ENCODE measurements around the gene XKR8. TPM values are rescaled to one million over a fixed set of nuclear protein-coding genes. Genes with fewer than 3 reads are reported as not detected.

The XKR8 gene, protein sequence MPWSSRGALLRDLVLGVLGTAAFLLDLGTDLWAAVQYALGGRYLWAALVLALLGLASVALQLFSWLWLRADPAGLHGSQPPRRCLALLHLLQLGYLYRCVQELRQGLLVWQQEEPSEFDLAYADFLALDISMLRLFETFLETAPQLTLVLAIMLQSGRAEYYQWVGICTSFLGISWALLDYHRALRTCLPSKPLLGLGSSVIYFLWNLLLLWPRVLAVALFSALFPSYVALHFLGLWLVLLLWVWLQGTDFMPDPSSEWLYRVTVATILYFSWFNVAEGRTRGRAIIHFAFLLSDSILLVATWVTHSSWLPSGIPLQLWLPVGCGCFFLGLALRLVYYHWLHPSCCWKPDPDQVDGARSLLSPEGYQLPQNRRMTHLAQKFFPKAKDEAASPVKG
- 1 to 10 TPM; 3.2 to 4.8 TPM for total RNA-seq

DNA sequence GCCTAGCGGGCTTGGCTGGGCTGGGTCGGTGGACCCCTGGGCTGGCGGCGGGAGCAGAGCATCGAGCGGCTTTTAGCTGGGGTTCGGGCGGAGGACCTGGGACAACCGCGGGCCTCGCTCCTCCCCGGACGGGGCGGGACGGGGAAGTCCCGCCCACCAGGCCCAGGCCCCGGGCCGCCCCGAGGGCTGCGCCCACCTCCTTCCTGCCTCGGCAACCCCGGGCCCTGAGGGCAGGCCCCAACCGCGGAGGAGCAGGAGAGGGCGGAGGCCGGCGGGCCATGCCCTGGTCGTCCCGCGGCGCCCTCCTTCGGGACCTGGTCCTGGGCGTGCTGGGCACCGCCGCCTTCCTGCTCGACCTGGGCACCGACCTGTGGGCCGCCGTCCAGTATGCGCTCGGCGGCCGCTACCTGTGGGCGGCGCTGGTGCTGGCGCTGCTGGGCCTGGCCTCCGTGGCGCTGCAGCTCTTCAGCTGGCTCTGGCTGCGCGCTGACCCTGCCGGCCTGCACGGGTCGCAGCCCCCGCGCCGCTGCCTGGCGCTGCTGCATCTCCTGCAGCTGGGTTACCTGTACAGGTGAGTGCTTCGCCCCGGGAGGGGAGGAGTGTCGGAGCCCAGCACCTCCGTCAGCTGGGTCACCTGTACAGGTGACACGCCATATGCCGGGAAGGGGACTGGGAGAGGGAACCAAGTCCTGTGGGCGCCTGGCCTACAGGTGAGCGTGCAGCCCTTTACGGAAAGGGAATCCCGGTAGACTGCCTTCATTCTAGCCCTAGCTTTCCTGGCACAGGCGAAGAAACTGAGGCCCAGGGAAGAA is at the start of gene XKR8:
XKR8 (plus strand) TSS at position 182 of the 812 bp plus-strand sequence; CDS start at position 279, 97 bp downstream.
- DNase-seq = peak; percentile 79
- H3K4me1 Mint-ChIP-seq (ENCODE audit: low read depth) = peaks cover 21% of the 10 kb centered on the region
- H3K9me3 Mint-ChIP-seq = no peaks in the 10 kb centered on the region
- intact Hi-C loops (cut with micrococcal nuclease) = loop anchor here (5.0 kb wide), 1 partner anchor 98 kb away; no protein-coding TSS in a partner anchor
- peak within 1 kb of the TSS; percentile 72 for H3K4me3 Mint-ChIP-seq
- peak within 1 kb of the TSS; percentile 64 for H3K27ac Mint-ChIP-seq
- no peaks in the 10 kb centered on the region for H3K27me3 Mint-ChIP-seq (ENCODE audit: low read depth)
- CTCF ChIA-PET = interaction anchor here (0.6 to 1.1 kb wide), 2 partner anchors 27 to 110 kb away, joined by 3 read pairs; no protein-coding TSS in a partner anchor
- H3K36me3 Mint-ChIP-seq (ENCODE audit: low read depth) = no peaks in the 10 kb centered on the region

DNA sequence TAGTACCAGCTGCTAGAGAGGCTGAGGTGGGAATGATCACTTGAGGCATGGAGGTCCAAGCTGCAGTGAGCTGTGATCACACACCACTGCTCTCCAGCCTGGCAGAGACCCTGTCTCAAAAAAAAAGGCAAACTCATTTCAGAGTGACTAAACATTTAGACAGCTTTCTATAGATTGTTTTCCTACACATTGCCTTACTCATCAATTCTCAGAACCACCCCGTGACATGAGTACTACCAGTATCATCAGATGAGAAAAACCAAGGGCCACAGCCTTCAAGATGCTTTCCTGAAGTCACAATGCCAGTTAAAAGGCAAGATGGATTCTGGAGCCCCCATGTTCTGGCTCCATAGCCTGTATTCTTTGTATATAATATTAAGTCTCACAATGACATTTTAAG is 47.3 kb upstream of the XKR8 start:
- intact Hi-C loops (cut with micrococcal nuclease) = no loop called here
- H3K27ac Mint-ChIP-seq = peak overlapping the region; percentile 82
- peak; percentile 32 for DNase-seq
- H3K9me3 Mint-ChIP-seq = peaks cover 5% of the 10 kb centered on the region
- CTCF ChIA-PET = interaction anchor here (0.6 kb wide), 1 partner anchor 1143 kb away, joined by 4 read pairs; no protein-coding TSS in a partner anchor
- peaks cover 37% of the 10 kb centered on the region for H3K36me3 Mint-ChIP-seq (ENCODE audit: low read depth)
- peak overlapping the region; percentile 38 for H3K4me3 Mint-ChIP-seq
- no peaks in the 10 kb centered on the region for H3K27me3 Mint-ChIP-seq (ENCODE audit: low read depth)
- peaks cover 35% of the 10 kb centered on the region for H3K4me1 Mint-ChIP-seq (ENCODE audit: low read depth)

DNA sequence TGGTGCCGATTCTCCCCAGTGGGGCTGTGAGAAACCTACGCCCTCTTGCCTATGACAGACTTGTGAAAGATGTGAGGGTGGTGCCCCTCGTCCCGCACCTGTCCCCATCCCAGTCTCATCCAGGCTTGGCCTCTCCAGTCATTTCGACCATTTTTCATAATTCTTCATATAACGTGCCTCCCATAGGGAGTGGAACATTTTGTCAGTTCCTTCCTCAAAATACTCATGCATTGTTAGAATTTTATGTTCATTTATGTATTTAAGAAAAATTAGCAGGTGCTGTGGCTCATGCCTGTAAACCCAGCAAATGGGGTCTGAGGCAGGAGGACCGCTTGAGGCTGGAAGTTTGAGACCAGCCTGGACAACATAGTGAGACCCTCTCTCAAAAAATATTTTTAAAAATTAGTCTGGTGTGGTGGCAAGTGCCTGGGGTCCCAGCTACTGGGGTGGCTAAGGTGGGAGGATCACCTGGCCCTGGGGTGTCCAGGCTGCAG is 44.6 kb upstream of the XKR8 start:
- no peaks in the 10 kb centered on the region for H3K27me3 Mint-ChIP-seq (ENCODE audit: low read depth)
- H3K4me3 Mint-ChIP-seq = peak overlapping the region; percentile 100
- peak overlapping the region; percentile 100 for H3K27ac Mint-ChIP-seq
- no peak for DNase-seq
- CTCF ChIA-PET = interaction anchor here (0.6 kb wide), 1 partner anchor 14 kb away, joined by 3 read pairs; no protein-coding TSS in a partner anchor
- H3K36me3 Mint-ChIP-seq (ENCODE audit: low read depth) = peaks cover 21% of the 10 kb centered on the region
- intact Hi-C loops (cut with micrococcal nuclease) = no loop called here
- H3K4me1 Mint-ChIP-seq (ENCODE audit: low read depth) = peaks cover 30% of the 10 kb centered on the region
- H3K9me3 Mint-ChIP-seq = peaks cover 5% of the 10 kb centered on the region

DNA sequence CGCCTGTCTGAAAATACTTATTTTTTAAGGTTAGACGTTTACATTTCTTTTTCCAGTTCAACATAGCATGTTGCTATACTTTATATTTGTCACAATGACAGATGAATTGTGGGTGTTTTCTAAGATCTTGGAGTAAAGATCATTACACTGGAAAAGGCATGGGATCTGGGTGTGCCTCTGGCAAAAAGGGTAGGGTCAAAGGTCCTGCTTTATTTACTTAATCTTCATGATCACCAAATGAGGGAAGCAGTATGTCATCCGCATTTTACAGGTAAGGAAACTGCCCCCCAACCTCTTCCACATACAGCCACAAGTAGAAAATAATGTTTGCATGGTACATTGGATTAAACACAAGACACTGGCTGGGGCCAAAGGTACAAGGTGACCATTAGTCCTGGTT is 37.5 kb upstream of the XKR8 start:
- Mint-ChIP-seq H3K27ac (no peak overlapping the region), H3K27me3 (ENCODE audit: low read depth) (no peaks in the 10 kb centered on the region), H3K36me3 (ENCODE audit: low read depth) (no peaks in the 10 kb centered on the region), H3K4me3 (no peak overlapping the region), H3K4me1 (ENCODE audit: low read depth) (no peaks in the 10 kb centered on the region), H3K9me3 (no peaks in the 10 kb centered on the region)
- CTCF ChIA-PET = no interaction called here
- intact Hi-C loops (cut with micrococcal nuclease) = no loop called here
- no peak for DNase-seq

DNA sequence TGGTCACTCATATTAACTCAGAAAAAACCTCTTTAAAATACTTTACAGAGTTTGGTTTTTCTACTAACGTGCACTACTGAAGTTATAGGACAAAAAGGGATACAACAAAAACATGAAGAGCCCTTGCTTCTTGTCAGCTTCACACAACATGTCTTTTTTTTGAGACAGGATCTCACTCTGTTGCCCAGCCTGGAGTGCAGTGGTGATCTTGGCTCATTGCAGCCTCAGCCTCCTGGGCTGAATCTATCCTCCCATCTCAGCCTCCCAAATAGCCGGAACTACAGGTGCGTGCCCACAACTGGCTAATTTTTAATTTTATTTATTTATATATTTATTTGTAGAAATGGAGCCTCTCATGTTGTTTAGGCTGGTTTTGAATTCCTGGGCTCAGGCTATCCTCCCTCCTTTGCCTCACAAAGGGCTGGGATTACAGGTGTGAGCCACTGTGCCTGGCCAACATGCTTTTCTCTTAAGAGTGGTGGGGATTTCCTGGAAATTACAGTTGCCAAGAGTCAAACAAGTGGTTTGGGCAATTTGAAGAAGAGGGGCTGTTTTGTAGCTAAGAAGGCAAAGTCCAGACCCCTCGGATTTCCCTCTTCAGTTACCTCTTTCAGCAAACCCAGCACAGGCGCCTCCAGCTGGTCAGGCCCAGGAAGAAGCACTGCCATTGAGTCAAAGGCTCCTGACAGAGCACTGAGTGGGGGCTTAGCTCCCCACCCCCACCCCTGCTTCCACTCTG is 31.4 kb upstream of the XKR8 start:
- intact Hi-C loops (cut with micrococcal nuclease) = no loop called here
- Mint-ChIP-seq H3K4me3 (no peak overlapping the region), H3K36me3 (ENCODE audit: low read depth) (no peaks in the 10 kb centered on the region), H3K9me3 (no peaks in the 10 kb centered on the region), H3K4me1 (ENCODE audit: low read depth) (no peaks in the 10 kb centered on the region), H3K27ac (no peak overlapping the region), H3K27me3 (ENCODE audit: low read depth) (no peaks in the 10 kb centered on the region)
- DNase-seq = no peak
- CTCF ChIA-PET = interaction anchor here (0.8 to 1.5 kb wide), 2 partner anchors 9 to 13 kb away, joined by 5 to 7 read pairs; no protein-coding TSS in a partner anchor

DNA sequence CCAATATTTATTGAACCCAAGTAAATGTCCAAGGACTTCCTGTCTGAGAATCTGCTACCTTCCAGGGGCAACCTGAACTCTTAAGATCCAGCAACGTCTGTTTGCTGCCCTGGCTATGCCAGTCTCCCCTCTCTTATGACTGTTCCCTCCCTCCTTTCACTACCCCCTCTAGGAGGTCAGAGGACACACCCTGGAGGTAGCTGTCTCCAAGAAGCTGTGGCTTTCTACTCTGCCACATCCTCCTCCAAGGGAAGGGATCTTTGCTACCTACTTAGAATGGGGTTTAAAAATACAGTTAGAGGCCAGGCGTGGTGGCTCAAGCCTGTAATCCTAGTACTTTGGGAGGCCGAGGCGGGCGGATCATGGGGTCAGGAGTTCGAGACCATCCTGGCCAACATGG is 28.6 kb upstream of the XKR8 start:
- intact Hi-C loops (cut with micrococcal nuclease) = no loop called here
- Mint-ChIP-seq H3K27ac (no peak overlapping the region), H3K4me1 (ENCODE audit: low read depth) (peaks cover 9% of the 10 kb centered on the region), H3K27me3 (ENCODE audit: low read depth) (peaks cover 15% of the 10 kb centered on the region), H3K36me3 (ENCODE audit: low read depth) (no peaks in the 10 kb centered on the region), H3K4me3 (no peak overlapping the region), H3K9me3 (no peaks in the 10 kb centered on the region)
- no peak for DNase-seq
- CTCF ChIA-PET = no interaction called here

DNA sequence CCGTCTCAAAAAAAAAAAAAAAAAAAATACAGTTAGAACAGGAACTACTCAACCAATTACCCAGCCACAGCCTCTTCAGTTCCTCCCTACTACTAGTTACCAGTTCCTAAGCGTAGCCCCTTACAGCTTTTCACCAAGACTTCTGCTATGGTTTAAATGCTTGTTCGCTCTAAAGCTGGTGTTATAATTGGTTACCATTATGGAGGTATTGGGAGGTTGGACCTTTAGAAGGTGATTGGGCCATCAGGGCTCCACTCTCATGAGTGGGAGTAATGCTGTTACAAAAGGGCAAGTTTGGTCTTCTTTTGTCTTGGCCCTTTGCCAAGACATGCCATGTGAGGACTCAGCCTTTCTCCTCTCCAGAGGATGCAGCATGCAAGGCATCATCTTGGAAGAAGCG is 28.0 kb upstream of the XKR8 start:
- no peak for DNase-seq
- Mint-ChIP-seq H3K4me3 (no peak overlapping the region), H3K36me3 (ENCODE audit: low read depth) (no peaks in the 10 kb centered on the region), H3K27me3 (ENCODE audit: low read depth) (peaks cover 15% of the 10 kb centered on the region), H3K9me3 (no peaks in the 10 kb centered on the region), H3K27ac (no peak overlapping the region), H3K4me1 (ENCODE audit: low read depth) (peaks cover 9% of the 10 kb centered on the region)
- intact Hi-C loops (cut with micrococcal nuclease) = no loop called here
- CTCF ChIA-PET = no interaction called here

DNA sequence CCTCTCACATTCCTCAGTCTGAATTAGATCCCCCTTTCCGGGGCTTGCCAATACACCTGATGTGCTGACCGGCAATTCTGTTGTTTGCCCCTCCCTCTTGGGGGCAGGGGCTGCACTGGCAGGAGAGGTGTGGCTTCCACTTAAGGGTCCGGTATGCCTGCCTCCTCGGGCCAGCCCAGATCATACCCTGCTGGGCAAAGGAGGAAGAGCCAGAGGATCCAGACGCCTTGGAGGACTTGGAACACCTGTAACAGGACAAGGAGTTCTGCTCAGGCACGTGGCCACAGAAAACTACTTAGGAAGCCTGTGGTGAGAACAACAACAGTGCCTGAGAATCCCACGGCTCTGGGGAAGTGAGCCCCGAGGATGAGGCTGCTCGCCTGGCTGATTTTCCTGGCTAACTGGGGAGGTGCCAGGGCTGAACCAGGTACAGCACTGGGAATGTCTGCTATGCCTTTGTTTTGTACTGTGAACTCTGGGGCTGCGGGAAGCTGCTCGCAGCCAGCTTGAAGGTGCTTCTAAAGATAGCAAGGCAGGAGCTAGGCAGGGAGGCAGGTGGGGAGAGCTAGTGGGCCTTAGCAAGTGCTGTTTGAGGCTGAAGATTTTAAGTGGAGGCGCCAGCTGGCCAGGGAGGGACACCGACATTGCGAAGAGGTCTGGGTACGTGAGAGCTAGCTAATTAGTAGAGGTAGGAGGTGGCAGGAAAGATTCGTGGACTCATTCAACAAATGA is 24.8 kb upstream of the XKR8 start, which contains the start of gene SMPDL3B:
SMPDL3B (plus strand) TSS at position 183 of the 732 bp plus-strand sequence; CDS start at position 367, 184 bp downstream.
- H3K4me3 Mint-ChIP-seq = peak within 1 kb of the TSS; percentile 67
- no peaks in the 10 kb centered on the region for H3K36me3 Mint-ChIP-seq (ENCODE audit: low read depth)
- intact Hi-C loops (cut with micrococcal nuclease) = no loop called here
- H3K4me1 Mint-ChIP-seq (ENCODE audit: low read depth) = peaks cover 10% of the 10 kb centered on the region
- peaks cover 15% of the 10 kb centered on the region for H3K27me3 Mint-ChIP-seq (ENCODE audit: low read depth)
- H3K9me3 Mint-ChIP-seq = no peaks in the 10 kb centered on the region
- CTCF ChIA-PET = interaction anchor here (0.7 kb wide), 1 partner anchor 17 kb away, joined by 3 read pairs; no protein-coding TSS in a partner anchor
- H3K27ac Mint-ChIP-seq = no peak within 1 kb of the TSS
- DNase-seq = no peak

DNA sequence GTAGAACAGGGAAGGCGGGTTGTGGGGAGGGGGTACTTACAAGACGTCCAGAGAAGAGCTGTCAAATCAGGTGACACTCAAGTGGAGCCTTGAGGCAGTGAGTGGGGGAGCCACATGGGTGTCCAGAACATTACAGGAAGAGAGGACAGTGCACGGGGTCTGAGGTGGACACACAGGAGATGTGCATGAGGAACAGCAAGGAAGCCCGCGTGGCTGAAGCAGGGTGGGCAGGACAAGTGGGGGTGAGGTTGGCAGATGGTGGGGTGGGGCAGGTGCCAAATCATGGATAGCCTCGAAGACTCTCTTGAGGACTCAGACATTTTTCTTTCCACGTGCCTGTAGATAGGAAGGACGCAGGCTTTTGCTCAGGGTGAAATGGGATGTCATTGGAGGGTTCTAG is 24.1 kb upstream of the XKR8 start:
- peaks cover 15% of the 10 kb centered on the region for H3K27me3 Mint-ChIP-seq (ENCODE audit: low read depth)
- H3K4me1 Mint-ChIP-seq (ENCODE audit: low read depth) = peaks cover 18% of the 10 kb centered on the region
- H3K9me3 Mint-ChIP-seq = no peaks in the 10 kb centered on the region
- no peak for DNase-seq
- H3K4me3 Mint-ChIP-seq = no peak overlapping the region
- H3K36me3 Mint-ChIP-seq (ENCODE audit: low read depth) = no peaks in the 10 kb centered on the region
- intact Hi-C loops (cut with micrococcal nuclease) = no loop called here
- H3K27ac Mint-ChIP-seq = no peak overlapping the region
- CTCF ChIA-PET = interaction anchor here (0.7 to 1.1 kb wide), 2 partner anchors 10 to 16 kb away, joined by 3 read pairs; no protein-coding TSS in a partner anchor

DNA sequence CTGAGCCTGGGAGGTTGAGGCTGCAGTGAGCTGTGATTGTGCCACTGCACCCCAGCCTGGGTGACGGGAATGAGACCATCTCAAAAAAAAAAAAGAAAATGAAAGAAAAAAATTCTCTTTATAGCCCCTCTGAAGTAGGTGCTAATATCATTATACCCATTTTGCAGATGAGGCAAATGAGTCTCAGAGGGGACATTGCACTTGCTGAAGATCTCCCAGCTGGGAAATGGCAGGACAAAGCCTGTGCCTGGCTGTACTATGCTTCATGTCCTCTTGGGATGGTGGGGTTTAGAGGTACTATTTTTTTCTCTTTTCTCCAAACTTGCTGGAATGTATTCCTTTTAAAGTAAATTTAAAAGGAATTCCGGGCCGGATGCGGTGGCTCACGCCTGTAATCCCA is 23.4 kb upstream of the XKR8 start:
- Mint-ChIP-seq H3K4me1 (ENCODE audit: low read depth) (peaks cover 18% of the 10 kb centered on the region), H3K4me3 (no peak overlapping the region), H3K27me3 (ENCODE audit: low read depth) (peaks cover 15% of the 10 kb centered on the region), H3K9me3 (no peaks in the 10 kb centered on the region), H3K36me3 (ENCODE audit: low read depth) (no peaks in the 10 kb centered on the region), H3K27ac (no peak overlapping the region)
- CTCF ChIA-PET = interaction anchor here (1.1 kb wide), 1 partner anchor 9 kb away, joined by 3 read pairs; no protein-coding TSS in a partner anchor
- no peak for DNase-seq
- intact Hi-C loops (cut with micrococcal nuclease) = no loop called here

DNA sequence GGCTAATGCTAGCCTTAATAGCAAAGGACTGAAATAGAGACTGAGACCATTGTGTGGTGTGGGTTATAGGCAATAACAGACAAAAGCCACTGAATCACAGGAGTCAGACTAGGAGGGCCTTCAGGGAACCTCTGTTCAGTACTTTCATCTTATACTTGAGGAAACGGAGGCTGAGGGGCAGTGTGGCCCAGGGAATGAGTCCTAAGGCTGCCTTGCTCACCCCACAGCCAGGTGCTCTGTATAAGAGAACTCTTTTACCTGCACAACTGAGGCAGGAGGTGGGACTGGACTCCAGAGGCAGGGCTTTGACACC is 22.3 kb upstream of the XKR8 start:
- intact Hi-C loops (cut with micrococcal nuclease) = no loop called here
- no peak for DNase-seq
- no peak overlapping the region for H3K27ac Mint-ChIP-seq
- peaks cover 18% of the 10 kb centered on the region for H3K4me1 Mint-ChIP-seq (ENCODE audit: low read depth)
- H3K27me3 Mint-ChIP-seq (ENCODE audit: low read depth) = peaks cover 15% of the 10 kb centered on the region
- H3K4me3 Mint-ChIP-seq = no peak overlapping the region
- H3K36me3 Mint-ChIP-seq (ENCODE audit: low read depth) = no peaks in the 10 kb centered on the region
- H3K9me3 Mint-ChIP-seq = no peaks in the 10 kb centered on the region
- CTCF ChIA-PET = interaction anchor here (1.5 kb wide), 1 partner anchor 41 kb away, joined by 4 read pairs; no protein-coding TSS in a partner anchor
